DOHH2 (cell line): ENCODE measurements around the gene HYDIN.

Source experiments
- H3F3A ChIP-seq: fragments of 200-600 bp; sonication (generic), shearing (Covaris generic); 2 replicates; pipeline ENCODE4 v1.6.0; 2016; ENCODE audit warnings: antibody characterized with exemption, mild to moderate bottlenecking; ENCODE audit not compliant: control insufficient read depth, insufficient read depth
- H3K27ac ChIP-seq: fragments of 200-600 bp; sonication (generic); 2 replicates; pipeline ENCODE4 v1.5.1; 2014; ENCODE audit warnings: low read depth, mild to moderate bottlenecking, low read length, moderate library complexity
- H3K27me3 ChIP-seq: fragments of 200-600 bp; sonication (generic); 2 replicates; pipeline ENCODE4 v1.6.1; 2014; ENCODE audit warnings: mild to moderate bottlenecking, low read length, mixed read lengths; ENCODE audit not compliant: control insufficient read depth
- H3K36me3 ChIP-seq: fragments of 200-600 bp; sonication (generic); 2 replicates; pipeline ENCODE4 v1.6.1; 2014; ENCODE audit warnings: mild to moderate bottlenecking, low read length, moderate library complexity, mixed read lengths; ENCODE audit not compliant: control insufficient read depth
- H3K4me1 ChIP-seq: fragments of 200-600 bp; sonication (generic); 2 replicates; pipeline ENCODE4 v1.6.1; 2014; ENCODE audit warnings: mild to moderate bottlenecking, low read length, mixed read lengths; ENCODE audit not compliant: control insufficient read depth
- H3K4me2 ChIP-seq: fragments of 200-600 bp; sonication (generic); 2 replicates; pipeline ENCODE4 v1.6.0; 2014; ENCODE audit warnings: mild to moderate bottlenecking, low read length, moderate library complexity
- H3K4me3 ChIP-seq: fragments of 200-600 bp; sonication (generic); 2 replicates; pipeline ENCODE4 v1.5.1; 2014; ENCODE audit warnings: mild to moderate bottlenecking, low read length, mixed read lengths
- H3K79me2 ChIP-seq: fragments of 200-600 bp; sonication (generic); 2 replicates; pipeline ENCODE4 v1.6.1; 2014; ENCODE audit warnings: mild to moderate bottlenecking, low read length, mixed read lengths; ENCODE audit not compliant: control insufficient read depth
- H3K9me2 ChIP-seq: fragments of 200-600 bp; sonication (generic); replicated peaks from 2 replicates; pipeline ENCODE4 v1.6.1; 2014; ENCODE audit warnings: mild to moderate bottlenecking, low read length, mixed read lengths; ENCODE audit not compliant: control insufficient read depth
- H3K9me3 ChIP-seq: fragments of 200-600 bp; sonication (generic); 2 replicates; pipeline ENCODE4 v1.6.1; 2014; ENCODE audit warnings: antibody characterized with exemption, low read length, mixed read lengths; ENCODE audit not compliant: control insufficient read depth, insufficient read depth
- H4K20me1 ChIP-seq: fragments of 200-600 bp; sonication (generic); 2 replicates; pipeline ENCODE4 v1.6.0; 2014; ENCODE audit warnings: low read depth, mild to moderate bottlenecking, antibody characterized with exemption, low read length, moderate library complexity; ENCODE audit not compliant: control insufficient read depth, insufficient read depth
- CTCF ChIP-seq: fragments of 200-600 bp; sonication (generic); IDR thresholded peaks from one replicate; pipeline ENCODE4 v1.5.1; 2014; ENCODE audit warnings: antibody characterized with exemption, mild to moderate bottlenecking, low read depth, low read length; ENCODE audit not compliant: poor library complexity, severe bottlenecking
- EZH2phosphoT487 ChIP-seq: fragments of 200-600 bp; sonication (generic); IDR thresholded peaks from 2 replicates; pipeline ENCODE4 v1.6.1; 2017; ENCODE audit warnings: borderline replicate concordance, mild to moderate bottlenecking, antibody characterized with exemption, low read length, moderate library complexity, mixed read lengths

The HYDIN gene

GRCh38 chr16:71226229-71227141 is 4.0 kb downstream of the HYDIN start:
- H3K4me3 ChIP-seq = no peak overlapping the region
- H4K20me1 ChIP-seq = no peaks in the 10 kb centered on the region
- H3K4me2 ChIP-seq = no peak overlapping the region
- no peaks in the 10 kb centered on the region for H3F3A ChIP-seq
- no peaks in the 10 kb centered on the region for H3K79me2 ChIP-seq
- no peaks in the 10 kb centered on the region for H3K36me3 ChIP-seq
- H3K9me2 ChIP-seq = no peaks in the 10 kb centered on the region
- no peak for TF ChIP-seq EZH2phosphoT487
- no peak for TF ChIP-seq CTCF
- no peaks in the 10 kb centered on the region for H3K27me3 ChIP-seq
- no peaks in the 10 kb centered on the region for H3K4me1 ChIP-seq
- no peak overlapping the region for H3K27ac ChIP-seq
- H3K9me3 ChIP-seq = peaks cover 17% of the 10 kb centered on the region

- H3K79me2 ChIP-seq = no peaks in the 10 kb centered on the region
- no peaks in the 10 kb centered on the region for H3F3A ChIP-seq
- H3K4me1 ChIP-seq = no peaks in the 10 kb centered on the region
- H4K20me1 ChIP-seq = no peaks in the 10 kb centered on the region
- no peaks in the 10 kb centered on the region for H3K36me3 ChIP-seq
- H3K9me3 ChIP-seq = peaks cover 17% of the 10 kb centered on the region
- no peak overlapping the region for H3K27ac ChIP-seq
- H3K4me2 ChIP-seq = no peak overlapping the region
- TF ChIP-seq EZH2phosphoT487 = no peak
- no peak for TF ChIP-seq CTCF
- H3K27me3 ChIP-seq = no peaks in the 10 kb centered on the region
- H3K4me3 ChIP-seq = no peak overlapping the region
- no peaks in the 10 kb centered on the region for H3K9me2 ChIP-seq
Measured at GRCh38 chr16:71225145-71225544, 5.4 kb downstream of the HYDIN start.

GRCh38 chr16:71218306-71218963 is 12.1 kb downstream of the HYDIN start:
- H3F3A ChIP-seq = no peaks in the 10 kb centered on the region
- no peak overlapping the region for H3K4me3 ChIP-seq
- H3K9me2 ChIP-seq = no peaks in the 10 kb centered on the region
- H3K79me2 ChIP-seq = no peaks in the 10 kb centered on the region
- H3K9me3 ChIP-seq = no peaks in the 10 kb centered on the region; the same call in 1 of the 2 replicates
- H4K20me1 ChIP-seq = no peaks in the 10 kb centered on the region
- TF ChIP-seq EZH2phosphoT487 = no peak
- no peak overlapping the region for H3K27ac ChIP-seq
- H3K4me1 ChIP-seq = no peaks in the 10 kb centered on the region
- no peaks in the 10 kb centered on the region for H3K27me3 ChIP-seq
- H3K36me3 ChIP-seq = no peaks in the 10 kb centered on the region
- H3K4me2 ChIP-seq = no peak overlapping the region

GRCh38 chr16:71217506-71217905 is 13.0 kb downstream of the HYDIN start:
- Histone ChIP-seq H4K20me1 (no peaks in the 10 kb centered on the region), H3K4me3 (no peak overlapping the region), H3F3A (no peaks in the 10 kb centered on the region), H3K27me3 (no peaks in the 10 kb centered on the region), H3K4me1 (no peaks in the 10 kb centered on the region), H3K27ac (no peak overlapping the region), H3K9me3 (no peaks in the 10 kb centered on the region; the same call in 1 of the 2 replicates), H3K4me2 (no peak overlapping the region), H3K9me2 (no peaks in the 10 kb centered on the region), H3K36me3 (no peaks in the 10 kb centered on the region), H3K79me2 (no peaks in the 10 kb centered on the region)
- TF ChIP-seq CTCF (no peak), EZH2phosphoT487 (no peak)
